Fibroblast of pulmonary artery (primary cell): ENCODE results near the gene AZGP1.
A peak's percentile ranks its signal among the peaks of the same experiment; 100 is the strongest.
"Not testable (repeated sequence)": the region's sequence is repeated elsewhere in the genome, so short reads cannot be mapped to it uniquely, and the experiment has no call there.

ENCODE experiments used
- DNase-seq: peaks from one replicate; pipeline ENCODE4 v3.0.0-alpha.2; 2010; ENCODE audit warnings: low read depth
- H3K4me3 ChIP-seq: replicated peaks from 2 replicates; pipeline ENCODE4 v1.5.1; 2011; ENCODE audit warnings: low read depth, mild to moderate bottlenecking, control low read depth, low read length, moderate library complexity
- CTCF ChIP-seq: IDR thresholded peaks from 2 replicates; pipeline ENCODE4 v1.5.1; 2011; ENCODE audit warnings: mild to moderate bottlenecking, control low read depth, low read length, inconsistent platforms; ENCODE audit errors: missing control alignments

Gene AZGP1

GRCh38 chr7:99947608-99948007 is 28.2 kb downstream of the AZGP1 start:
- DNase-seq: no peak
- H3K4me3 ChIP-seq: no peak overlapping the region
- TF ChIP-seq CTCF: no peak

GRCh38 chr7:99944497-99945070 is 31.2 kb downstream of the AZGP1 start:
- TF ChIP-seq CTCF: no peak
- DNase-seq: no peak
- no peak overlapping the region for H3K4me3 ChIP-seq

GRCh38 chr7:99943641-99944496 is 32.0 kb downstream of the AZGP1 start:
- no peak overlapping the region for H3K4me3 ChIP-seq
- no peak for DNase-seq
- no peak for TF ChIP-seq CTCF

- H3K4me3 ChIP-seq: no peak overlapping the region
- no peak for TF ChIP-seq CTCF
- no peak for DNase-seq
These were observed 37.5 kb downstream of the AZGP1 start for GRCh38 chr7:99938296-99938695.

GRCh38 chr7:99935009-99935408 is 40.8 kb downstream of the AZGP1 start:
- not testable (repeated sequence) for H3K4me3 ChIP-seq
- DNase-seq: peak; percentile 34

- TF ChIP-seq CTCF: no peak
- DNase-seq: no peak
- H3K4me3 ChIP-seq: no peak overlapping the region
These were observed 45.5 kb downstream of the AZGP1 start for GRCh38 chr7:99930376-99930775.

- TF ChIP-seq CTCF: no peak
- no peak for DNase-seq
- H3K4me3 ChIP-seq: no peak overlapping the region
These were observed 46.1 kb downstream of the AZGP1 start for GRCh38 chr7:99929730-99930053.
